ENCODE data around the gene DAPP1. TPM values are rescaled to one million over a fixed set of nuclear protein-coding genes. Genes with fewer than 3 reads are reported as not detected.

DAPP1 gene
- total and polyA plus RNA-seq, 2 donors (not counting 1 experiment from before 2014, with no cell fraction given), result not detected

DNA sequence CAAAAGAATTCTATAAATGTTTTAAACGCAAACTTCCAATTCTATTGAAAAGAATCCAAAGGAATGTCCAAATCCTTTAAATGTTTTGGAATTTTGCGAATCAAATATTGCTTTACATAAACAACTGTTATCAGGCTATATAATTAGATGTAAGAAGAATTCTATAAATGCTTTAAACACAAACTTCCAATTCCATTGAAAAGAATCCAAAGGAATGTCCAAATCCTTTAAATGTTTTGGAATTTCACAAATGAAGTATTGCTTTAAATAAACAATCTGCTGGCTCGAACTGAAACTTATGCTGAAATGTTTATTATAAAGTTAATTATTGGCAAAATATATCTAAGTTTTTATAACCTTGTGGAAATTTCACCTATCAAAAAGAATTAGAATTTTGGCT, 16.1 kb downstream of the DAPP1 start:
- Histone ChIP-seq H2AFZ (ENCODE audit: low read length) (no peak overlapping the region), H3K79me2 (ENCODE audit: control insufficient read depth, insufficient read depth, low read length) (no peaks in the 10 kb centered on the region)

DNA sequence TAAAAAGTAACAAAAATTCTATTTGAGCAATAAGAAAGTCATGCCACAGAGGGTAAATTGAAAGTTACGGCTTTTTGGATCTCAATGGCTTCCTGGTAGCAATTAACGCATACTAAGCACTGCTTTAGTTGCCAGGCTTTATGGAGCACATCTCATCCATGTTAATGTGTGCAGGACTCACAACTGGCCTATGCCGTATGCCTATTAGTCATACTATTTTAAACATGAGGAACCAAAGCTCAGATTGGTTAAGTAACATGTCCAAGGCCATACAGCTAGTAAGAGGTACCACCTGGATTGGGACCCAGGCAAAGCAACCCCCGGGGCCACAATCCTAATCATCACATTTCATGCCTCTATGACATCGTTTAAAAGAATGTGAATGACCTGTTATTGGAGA, 17.1 kb downstream of the DAPP1 start:
- Histone ChIP-seq H3K4me3 (replicated peaks in 1 of 4; ENCODE audit: control extremely low read depth in 1 of 4, insufficient read depth in 1 of 4, low read depth in 3 of 4, low read length in 4 of 4) (no peak overlapping the region), H2AFZ (ENCODE audit: low read length) (no peak overlapping the region), H3K4me2 (ENCODE audit: extremely low read depth, insufficient read depth, low read length) (no peak overlapping the region), H4K20me1 (ENCODE audit: control insufficient read depth, extremely low read depth, insufficient read depth, low read length) (no peaks in the 10 kb centered on the region), H3K27me3 (ENCODE audit: control insufficient read depth, insufficient read depth, low read length) (no peaks in the 10 kb centered on the region), H3K9me3 (ENCODE audit: control insufficient read depth, insufficient read depth, low read depth, low read length) (no peaks in the 10 kb centered on the region), H3K27ac (ENCODE audit: insufficient read depth, low read length) (no peak overlapping the region), H3K4me1 (ENCODE audit: control insufficient read depth, extremely low read depth, insufficient read depth, low read length) (no peaks in the 10 kb centered on the region), H3K9ac (ENCODE audit: insufficient read depth, low read length) (no peak overlapping the region), H3K79me2 (ENCODE audit: control insufficient read depth, insufficient read depth, low read length) (no peaks in the 10 kb centered on the region), H3K36me3 (ENCODE audit: control insufficient read depth, insufficient read depth, low read length) (no peaks in the 10 kb centered on the region)
- TF ChIP-seq, protein P1, sequence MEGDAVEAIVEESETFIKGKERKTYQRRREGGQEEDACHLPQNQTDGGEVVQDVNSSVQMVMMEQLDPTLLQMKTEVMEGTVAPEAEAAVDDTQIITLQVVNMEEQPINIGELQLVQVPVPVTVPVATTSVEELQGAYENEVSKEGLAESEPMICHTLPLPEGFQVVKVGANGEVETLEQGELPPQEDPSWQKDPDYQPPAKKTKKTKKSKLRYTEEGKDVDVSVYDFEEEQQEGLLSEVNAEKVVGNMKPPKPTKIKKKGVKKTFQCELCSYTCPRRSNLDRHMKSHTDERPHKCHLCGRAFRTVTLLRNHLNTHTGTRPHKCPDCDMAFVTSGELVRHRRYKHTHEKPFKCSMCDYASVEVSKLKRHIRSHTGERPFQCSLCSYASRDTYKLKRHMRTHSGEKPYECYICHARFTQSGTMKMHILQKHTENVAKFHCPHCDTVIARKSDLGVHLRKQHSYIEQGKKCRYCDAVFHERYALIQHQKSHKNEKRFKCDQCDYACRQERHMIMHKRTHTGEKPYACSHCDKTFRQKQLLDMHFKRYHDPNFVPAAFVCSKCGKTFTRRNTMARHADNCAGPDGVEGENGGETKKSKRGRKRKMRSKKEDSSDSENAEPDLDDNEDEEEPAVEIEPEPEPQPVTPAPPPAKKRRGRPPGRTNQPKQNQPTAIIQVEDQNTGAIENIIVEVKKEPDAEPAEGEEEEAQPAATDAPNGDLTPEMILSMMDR (conservative IDR thresholded peaks at IDR 0.05 in 1 of 2, IDR thresholded peaks at IDR 0.05 in 1 of 2; ENCODE audit: low read depth in 1 of 2, low read length in 2 of 2), result no peak
- no peak for TF ChIP-seq EZH2 (IDR thresholded peaks at IDR 0.05; ENCODE audit: low read length, missing control alignments)
- no peak for DNase-seq (ENCODE audit: low read depth in 2 of 2)

More for the DNA sequence above, 16.1 kb downstream of the DAPP1 start:
- no peak for TF ChIP-seq EZH2 (IDR thresholded peaks at IDR 0.05; ENCODE audit: low read length, missing control alignments)
- TF ChIP-seq, protein P1 (conservative IDR thresholded peaks at IDR 0.05 in 1 of 2, IDR thresholded peaks at IDR 0.05 in 1 of 2; ENCODE audit: low read depth in 1 of 2, low read length in 2 of 2), result no peak
- no peak overlapping the region for H3K9ac ChIP-seq (ENCODE audit: insufficient read depth, low read length)
- no peaks in the 10 kb centered on the region for H3K27me3 ChIP-seq (ENCODE audit: control insufficient read depth, insufficient read depth, low read length)
- DNase-seq (ENCODE audit: low read depth in 2 of 2), result no peak
- H3K9me3 ChIP-seq (ENCODE audit: control insufficient read depth, insufficient read depth, low read depth, low read length), result no peaks in the 10 kb centered on the region
- no peaks in the 10 kb centered on the region for H3K4me1 ChIP-seq (ENCODE audit: control insufficient read depth, extremely low read depth, insufficient read depth, low read length)
- no peak overlapping the region for H3K4me2 ChIP-seq (ENCODE audit: extremely low read depth, insufficient read depth, low read length)
- H4K20me1 ChIP-seq (ENCODE audit: control insufficient read depth, extremely low read depth, insufficient read depth, low read length), result no peaks in the 10 kb centered on the region
- H3K27ac ChIP-seq (ENCODE audit: insufficient read depth, low read length), result no peak overlapping the region
- H3K4me3 ChIP-seq (replicated peaks in 1 of 4; ENCODE audit: control extremely low read depth in 1 of 4, insufficient read depth in 1 of 4, low read depth in 3 of 4, low read length in 4 of 4), result no peak overlapping the region
- no peaks in the 10 kb centered on the region for H3K36me3 ChIP-seq (ENCODE audit: control insufficient read depth, insufficient read depth, low read length)

DNA sequence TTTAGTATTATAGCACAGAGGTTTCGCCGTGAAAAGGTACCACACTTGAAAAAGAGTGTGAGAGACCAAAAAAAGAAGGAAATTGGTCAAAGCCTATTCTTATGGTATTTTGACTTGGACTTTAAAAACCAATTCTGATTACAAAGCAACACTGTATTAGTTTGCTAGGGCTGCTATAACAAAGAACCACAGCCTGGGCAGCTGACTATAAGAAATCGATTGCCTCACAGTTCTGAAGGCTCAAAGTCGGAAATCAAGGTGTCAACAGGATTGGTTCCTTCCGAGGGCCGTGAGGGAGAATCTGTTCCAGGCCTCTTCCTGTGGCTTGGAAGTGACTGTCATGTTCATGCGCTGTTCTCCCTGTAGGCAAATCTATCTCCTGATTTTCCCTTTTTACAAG, 17.9 kb downstream of the DAPP1 start:
- H3K9me3 ChIP-seq (ENCODE audit: control insufficient read depth, insufficient read depth, low read depth, low read length), result no peaks in the 10 kb centered on the region
- H2AFZ ChIP-seq (ENCODE audit: low read length), result no peak overlapping the region
- H4K20me1 ChIP-seq (ENCODE audit: control insufficient read depth, extremely low read depth, insufficient read depth, low read length), result no peaks in the 10 kb centered on the region
- no peak overlapping the region for H3K27ac ChIP-seq (ENCODE audit: insufficient read depth, low read length)
- no peaks in the 10 kb centered on the region for H3K36me3 ChIP-seq (ENCODE audit: control insufficient read depth, insufficient read depth, low read length)
- H3K4me2 ChIP-seq (ENCODE audit: extremely low read depth, insufficient read depth, low read length), result no peak overlapping the region
- H3K27me3 ChIP-seq (ENCODE audit: control insufficient read depth, insufficient read depth, low read length), result no peaks in the 10 kb centered on the region
- no peak overlapping the region for H3K4me3 ChIP-seq (replicated peaks in 1 of 4; ENCODE audit: control extremely low read depth in 1 of 4, insufficient read depth in 1 of 4, low read depth in 3 of 4, low read length in 4 of 4)
- no peak overlapping the region for H3K9ac ChIP-seq (ENCODE audit: insufficient read depth, low read length)
- TF ChIP-seq, protein P1 (conservative IDR thresholded peaks at IDR 0.05 in 1 of 2, IDR thresholded peaks at IDR 0.05 in 1 of 2; ENCODE audit: low read depth in 1 of 2, low read length in 2 of 2), result no peak
- TF ChIP-seq EZH2 (IDR thresholded peaks at IDR 0.05; ENCODE audit: low read length, missing control alignments), result no peak
- no peak for DNase-seq (ENCODE audit: low read depth in 2 of 2)
- no peaks in the 10 kb centered on the region for H3K79me2 ChIP-seq (ENCODE audit: control insufficient read depth, insufficient read depth, low read length)
- H3K4me1 ChIP-seq (ENCODE audit: control insufficient read depth, extremely low read depth, insufficient read depth, low read length), result no peaks in the 10 kb centered on the region

Measured in fibroblast of lung (primary cell).